HG03575 (cell line): Measurements from ENCODE around the gene PLEKHO1.

ENCODE experiments used
- ATAC-seq: cut with Tn5 transposase; IDR thresholded peaks from one replicate; pipeline ENCODE4 v1.9.1; 2021; ENCODE audit not compliant: unreplicated experiment, insufficient number of reproducible peaks, low FRiP score; ENCODE audit errors: extremely low read depth

PLEKHO1 gene

DNA sequence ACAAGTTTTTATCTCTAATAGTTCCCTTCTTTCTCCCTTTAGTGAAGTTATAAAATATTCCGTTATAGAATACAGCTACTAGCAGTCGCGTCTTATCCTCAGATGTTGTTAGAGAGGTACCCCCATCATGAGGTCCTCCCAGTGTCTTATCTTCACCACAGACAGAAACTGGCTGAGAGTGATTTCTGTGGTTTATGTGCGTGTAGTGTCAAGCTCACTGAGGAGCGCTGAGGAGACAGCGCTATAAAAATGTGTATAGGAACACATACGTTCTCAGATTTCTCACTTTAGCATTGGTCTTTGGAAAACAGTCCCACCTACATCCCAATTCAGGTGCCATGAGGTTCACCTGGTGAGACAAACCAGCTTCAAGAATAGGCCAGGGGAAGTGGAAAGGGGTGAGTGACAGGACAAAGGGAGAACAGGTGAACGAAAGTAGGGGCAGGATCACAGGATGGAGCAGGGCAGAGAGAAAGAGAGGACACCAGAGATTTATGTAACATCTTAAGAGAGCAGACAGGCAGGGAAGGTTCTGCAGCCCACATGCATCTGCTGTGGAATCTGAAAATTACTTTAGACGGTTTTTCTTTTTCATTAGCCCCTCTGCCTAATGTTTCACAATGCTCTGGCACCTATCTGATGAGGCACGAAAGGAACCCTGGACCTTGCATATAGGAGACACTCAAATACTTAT, 2.7 kb upstream of the PLEKHO1 start:
- no peak for ATAC-seq

GRCh38 chr1:150148837-150149270, 862 bp upstream of the PLEKHO1 start:
- ATAC-seq, result no peak

- ATAC-seq, result no peak
Observed at GRCh38 chr1:150150133-150151021, 661 bp downstream of the PLEKHO1 start.

DNA sequence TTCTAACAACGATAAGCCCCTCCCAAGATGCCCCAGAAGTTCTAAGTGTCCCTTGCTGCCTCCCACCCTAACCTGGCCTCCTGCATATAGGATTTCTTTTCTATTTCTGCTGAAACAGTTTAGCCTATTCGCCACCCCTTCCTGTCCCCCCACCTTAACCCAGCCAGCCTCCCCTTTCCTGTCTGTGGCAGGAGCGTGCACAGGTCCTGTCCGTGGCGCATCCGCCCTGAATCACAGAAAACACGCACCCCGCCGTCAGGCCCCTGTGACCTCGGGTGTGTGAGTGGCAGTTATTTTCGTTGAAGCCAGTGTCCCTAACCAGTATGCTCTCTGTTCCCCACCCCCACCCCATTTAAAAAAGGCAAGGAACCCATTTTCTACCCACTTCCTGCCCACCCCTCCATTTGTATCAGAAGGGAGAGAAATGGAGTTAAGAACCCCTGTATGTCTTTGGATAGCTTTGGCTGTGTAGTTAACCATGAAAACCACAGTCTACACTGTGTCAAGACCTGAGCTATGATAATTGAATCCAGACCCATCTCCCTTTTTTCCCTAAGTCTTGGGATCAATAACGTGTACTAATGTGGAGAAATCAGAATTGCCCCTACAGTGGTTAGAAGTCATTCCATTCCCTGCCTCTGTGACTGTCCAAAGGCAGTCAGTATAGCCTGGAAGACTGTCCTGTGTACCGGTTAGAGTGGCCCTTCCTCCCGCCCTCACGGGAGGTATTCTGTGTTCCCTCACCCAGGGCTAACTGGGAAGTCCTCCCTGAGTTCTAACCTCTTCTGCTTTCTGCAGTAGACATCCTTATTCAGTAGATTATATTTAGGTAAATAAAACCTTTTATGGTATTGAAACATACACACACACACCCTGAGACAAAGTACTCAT, 1.8 kb downstream of the PLEKHO1 start:
- no peak for ATAC-seq

DNA sequence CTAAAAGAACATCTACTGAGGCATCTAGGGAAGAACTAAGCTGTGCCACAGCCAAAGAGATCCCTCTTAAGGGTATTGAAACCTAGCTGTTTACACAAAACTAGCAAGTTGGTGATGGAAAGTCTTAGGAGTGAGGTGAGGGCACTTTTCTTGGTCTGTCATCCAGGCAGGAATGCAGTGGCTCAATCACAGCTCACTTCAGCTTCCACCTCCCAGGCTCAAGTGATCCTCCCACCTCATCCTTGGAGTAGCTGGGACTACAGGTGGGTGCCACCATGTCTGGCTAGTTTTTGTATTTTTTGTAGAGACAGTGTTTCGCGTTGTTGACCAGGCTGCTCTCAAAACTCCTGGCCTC, 2.4 kb downstream of the PLEKHO1 start:
- no peak for ATAC-seq

DNA sequence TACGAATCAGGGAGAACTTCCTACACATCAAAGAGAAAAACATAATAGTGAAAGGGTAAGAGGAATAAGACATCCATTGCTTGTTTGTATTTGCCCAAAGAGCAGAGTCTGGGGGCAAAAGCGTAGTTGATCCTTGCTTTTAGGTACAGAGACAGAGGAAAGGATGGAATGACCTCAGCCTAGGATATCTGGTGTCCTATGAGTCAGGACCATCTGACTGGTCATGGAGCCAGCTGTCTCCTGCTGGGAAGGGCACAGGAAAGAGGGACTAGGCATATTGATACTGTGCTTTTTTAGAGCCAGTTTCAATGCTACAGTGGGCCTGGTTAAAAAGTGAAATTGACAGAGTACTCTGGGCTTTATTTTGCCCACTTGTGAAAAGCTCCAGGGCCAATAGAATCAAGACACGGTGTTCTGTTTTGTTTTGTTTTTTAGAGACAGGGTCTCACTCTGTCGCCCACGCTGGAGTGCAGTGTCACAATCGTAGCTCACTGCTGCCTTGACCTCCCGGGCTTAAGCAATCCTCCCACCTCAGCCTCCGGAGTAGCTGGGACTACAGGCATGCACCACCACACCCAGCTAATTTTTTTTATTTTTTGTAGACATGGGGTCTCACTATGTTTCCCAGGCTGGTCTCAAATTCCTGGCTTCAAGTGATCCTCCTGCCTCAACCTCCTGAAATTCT, 3.2 kb downstream of the PLEKHO1 start:
- ATAC-seq, result no peak

DNA sequence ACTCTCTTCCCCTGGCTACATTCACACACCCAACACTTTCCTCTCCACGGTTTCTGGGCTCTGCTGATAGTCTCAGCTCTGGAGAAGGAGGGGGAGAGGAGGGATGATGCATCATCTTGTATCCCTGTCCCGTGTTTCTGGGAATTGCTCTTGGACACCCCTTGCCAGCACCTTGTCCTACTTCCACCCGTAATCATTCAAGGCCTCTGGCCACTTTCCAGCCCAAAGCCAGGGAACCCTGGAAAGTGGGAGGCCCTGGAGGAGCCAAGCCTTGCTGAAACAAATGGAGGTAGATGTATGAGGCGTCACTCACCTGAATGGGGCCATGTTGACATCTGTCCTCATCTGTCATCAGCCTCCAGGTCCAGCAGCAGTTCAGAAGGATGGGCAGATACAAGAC, 4.4 kb downstream of the PLEKHO1 start:
- ATAC-seq, result no peak

DNA sequence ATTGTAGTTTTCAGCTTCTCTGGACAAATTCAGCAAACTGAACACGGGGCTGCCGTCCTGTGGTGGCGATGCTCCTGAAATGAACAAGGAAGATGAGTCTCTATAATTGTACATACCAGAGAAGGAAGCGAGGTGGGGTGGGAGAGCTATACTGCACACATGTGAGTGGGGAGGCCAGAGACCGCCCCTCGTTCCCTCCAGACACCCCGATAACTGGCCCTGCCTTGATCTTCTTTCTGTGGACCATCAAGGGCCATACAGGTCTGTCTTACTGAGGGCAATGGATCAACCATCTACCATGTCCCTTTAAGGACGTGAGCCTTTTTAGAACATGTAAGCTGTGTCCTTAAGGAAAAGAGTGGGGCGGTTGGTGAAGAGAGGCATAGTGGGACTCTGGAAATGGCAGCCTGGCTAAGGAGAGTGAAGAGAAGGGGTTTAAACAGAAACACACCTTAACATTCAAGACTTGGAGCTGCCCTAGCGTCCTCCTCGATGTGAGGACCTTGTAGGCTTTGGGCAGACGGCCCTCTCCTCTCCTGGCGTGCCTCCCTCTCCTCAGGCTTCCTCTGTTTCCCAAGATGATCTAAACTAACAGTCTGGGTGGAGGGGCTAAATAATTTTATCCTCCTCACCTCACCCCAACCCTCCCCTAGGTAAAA, 5.8 kb downstream of the PLEKHO1 start:
- no peak for ATAC-seq

- ATAC-seq, result no peak
Observed at GRCh38 chr1:150156868-150157603, 7.3 kb downstream of the PLEKHO1 start.

DNA sequence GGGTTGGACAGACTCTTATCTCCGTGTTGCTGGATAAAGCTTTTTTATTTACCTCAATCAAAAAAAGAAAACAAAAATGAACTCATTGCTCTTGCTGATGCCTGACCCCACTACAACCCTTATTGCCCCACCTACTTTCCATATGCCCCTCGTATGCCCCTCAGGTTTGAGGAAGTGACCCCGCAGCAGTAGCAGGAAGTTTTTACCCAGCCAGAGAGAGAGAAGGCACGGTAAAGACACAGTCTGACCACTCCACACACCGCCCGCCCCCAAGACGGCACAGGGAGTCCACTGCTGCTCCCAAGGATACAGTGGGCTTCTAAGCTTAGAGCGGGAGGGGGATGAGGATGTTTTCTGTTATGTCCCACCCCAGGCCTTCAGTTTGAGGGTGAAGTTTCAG, 9.8 kb downstream of the PLEKHO1 start:
- no peak for ATAC-seq

DNA sequence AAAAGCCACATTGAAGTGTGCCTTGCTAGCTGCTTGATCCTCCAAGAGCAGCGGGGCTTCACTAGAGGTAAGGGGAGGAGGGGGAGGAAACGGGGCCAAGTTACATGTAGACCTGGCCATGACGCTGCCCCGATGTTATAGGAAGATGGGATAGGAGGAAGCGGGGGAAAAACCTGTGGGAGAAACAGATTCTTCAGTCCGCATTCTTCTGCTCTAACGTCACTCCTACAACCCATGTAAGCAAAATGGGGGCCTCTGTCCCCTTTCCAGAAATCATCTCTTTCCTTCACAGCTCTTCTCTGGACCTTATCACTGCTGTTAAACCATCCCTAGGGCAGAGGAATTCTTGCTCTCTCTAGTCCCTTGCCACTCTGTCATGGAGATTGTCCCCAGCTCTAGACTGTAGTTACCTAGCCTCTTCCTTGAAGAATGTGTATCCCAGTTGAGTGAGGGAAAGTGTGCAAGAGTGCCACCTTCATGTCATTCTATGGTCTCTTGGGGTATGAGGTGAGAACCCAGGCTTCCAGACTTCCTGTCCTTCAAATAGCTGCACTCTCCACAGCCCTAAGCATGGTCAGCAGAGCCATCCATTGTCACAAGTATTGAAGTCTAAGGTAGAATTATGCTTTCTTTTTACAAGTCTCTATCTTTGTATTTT, 11.4 kb downstream of the PLEKHO1 start:
- no peak for ATAC-seq

DNA sequence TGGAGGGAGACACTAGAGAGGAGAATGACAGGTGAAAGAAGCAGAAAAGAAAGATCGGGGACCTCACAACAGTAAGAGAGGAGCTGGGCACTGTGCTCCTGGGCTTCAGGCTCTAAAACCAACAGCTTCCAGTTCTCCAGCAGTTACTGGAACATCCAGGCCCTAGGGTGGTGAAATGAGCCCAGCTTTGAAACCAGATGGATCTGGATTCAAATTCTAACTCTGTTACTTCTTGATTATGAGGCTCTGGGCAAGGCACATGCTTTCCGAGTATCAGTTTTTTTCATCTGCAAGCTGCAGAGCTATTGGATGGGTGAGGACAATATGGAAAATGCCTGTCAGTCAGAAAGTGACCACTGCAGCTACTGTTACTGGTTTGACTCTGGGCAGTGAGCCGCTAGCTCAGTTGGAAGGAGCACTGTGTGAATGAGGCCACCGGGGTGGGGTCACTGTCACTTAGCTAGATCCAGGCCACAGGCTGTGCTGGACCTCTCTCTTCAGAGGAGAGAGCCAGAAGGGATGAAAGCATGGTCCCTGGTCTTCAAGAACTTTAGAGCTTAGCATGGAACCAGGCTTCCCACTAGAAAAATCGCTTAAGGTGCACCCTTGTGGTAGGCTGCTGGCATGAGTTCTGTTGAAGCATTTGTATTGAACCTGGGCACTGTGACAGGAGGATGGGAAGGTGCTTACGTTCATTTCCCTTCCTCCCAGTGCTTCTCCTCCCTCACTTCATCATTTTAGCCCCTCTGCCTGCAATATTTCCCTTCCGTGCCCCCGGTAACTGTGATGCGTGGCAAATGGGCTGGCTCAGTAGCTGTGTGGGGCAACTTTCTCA, 12.2 kb downstream of the PLEKHO1 start:
- no peak for ATAC-seq

DNA sequence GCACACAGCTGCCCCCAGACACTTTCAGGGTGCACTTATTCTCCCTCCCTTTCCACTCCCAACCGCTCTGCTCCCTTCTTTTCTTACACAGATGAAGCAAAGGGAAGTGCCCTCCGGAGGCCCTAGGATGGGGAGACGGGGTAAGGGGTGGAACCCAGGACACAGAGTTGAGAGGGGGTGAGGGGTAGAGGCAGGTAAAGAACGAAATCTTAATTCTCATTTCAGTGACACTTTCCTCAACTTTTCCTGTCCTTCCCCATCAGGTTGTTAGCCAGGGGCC, 12.8 kb downstream of the PLEKHO1 start:
- no peak for ATAC-seq

GRCh38 chr1:150162862-150163706, 13.4 kb downstream of the PLEKHO1 start:
- no peak for ATAC-seq

DNA sequence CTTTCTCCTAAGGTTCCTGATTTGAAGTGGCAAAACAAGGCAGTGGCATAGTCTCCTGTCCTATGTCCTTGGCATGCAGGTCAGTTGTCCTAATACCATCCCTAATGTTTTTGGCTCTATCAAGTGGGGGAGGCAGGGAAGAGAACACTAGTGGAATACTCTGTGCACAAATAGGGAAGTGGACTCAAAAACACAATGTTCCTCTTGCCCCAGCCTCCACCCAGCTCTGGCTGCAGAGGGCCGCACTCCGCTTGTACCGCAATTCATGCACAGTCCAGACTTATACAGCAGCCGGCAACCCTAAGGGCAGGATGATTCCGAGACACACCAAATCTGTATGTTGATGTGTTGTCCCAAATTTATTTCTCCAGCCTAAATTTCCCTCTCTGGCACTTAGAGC, 14.5 kb downstream of the PLEKHO1 start:
- ATAC-seq, result no peak

DNA sequence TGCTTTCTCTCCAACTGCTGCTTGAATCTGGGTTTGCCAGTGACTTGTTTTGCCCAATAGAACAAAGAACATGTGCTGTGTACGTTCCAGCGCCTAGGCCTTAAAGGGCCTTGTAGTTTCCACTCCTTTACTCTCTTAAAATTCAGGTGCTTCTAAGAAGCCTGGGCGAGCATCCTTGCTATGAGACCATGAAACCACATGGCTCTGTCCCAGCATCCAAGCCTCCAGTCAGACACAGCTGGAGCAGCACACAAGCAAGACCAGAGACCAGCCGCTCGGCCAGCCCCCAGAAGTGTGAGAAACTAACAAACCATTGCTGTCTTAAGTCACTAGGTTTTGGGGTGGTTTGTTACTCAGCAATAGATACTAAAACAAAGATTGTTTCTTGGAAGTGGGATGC, 15.1 kb downstream of the PLEKHO1 start:
- ATAC-seq, result no peak
